AG08396 (cell line): ENCODE results near the gene ALG5.

Source experiments
- DNase-seq: peaks from one replicate; pipeline ENCODE4 v3.0.0; 2012; ENCODE audit warnings: low spot score, mixed read lengths

ALG5 gene

DNA sequence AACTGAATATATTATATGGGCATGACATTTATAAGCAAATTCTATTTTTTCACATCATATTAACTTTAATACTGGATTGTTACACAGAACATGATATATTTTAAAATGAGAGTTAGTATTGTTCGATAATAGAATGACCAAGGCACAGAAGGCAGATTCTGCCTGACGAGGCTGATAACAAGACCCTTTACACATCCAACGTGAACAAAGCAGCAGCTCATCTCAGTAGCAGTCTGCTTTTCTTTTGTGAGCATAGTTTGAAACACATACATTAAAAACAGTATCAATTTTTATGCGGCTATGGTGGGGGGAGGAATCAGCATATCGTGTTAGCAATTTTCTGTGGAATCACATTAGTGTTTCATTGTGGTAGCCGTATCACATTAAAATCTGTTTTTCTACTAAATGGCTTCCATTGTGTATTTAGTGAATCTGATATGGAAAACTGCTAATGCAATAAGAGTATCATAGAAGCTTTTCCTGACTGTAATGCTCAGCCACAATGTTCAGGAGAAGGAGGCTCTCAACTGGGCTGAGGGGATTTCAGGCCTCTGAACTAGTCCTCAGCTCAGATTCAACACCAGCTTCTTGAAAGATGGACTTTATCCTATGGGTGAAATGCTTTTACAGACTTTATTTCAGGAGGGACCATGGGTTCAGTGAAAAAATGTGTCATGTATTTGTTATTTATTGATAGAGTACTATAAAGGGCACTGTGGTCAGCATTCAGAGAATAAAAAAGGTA lies 83.1 kb downstream of the ALG5 start:
- DNase-seq = no peak

DNA sequence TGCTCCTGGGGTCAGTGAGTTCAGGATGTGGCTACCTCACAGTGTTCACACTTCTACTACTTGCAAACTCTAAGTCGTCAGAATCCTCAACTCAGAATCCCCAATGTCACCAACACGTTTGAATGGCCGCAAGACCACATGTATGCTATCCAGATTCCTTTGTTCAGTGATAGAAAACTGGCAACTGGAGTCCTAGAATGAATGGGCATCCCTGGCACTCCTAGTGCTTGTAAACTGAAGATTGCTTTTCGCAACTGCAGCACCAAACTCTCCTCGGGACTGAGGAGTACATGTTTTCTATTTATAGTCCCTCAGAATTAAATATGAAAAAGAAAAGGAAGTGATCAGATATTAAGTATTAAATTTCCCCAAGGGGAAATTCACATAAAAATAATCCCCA lies 84.0 kb downstream of the ALG5 start:
- no peak for DNase-seq

DNA sequence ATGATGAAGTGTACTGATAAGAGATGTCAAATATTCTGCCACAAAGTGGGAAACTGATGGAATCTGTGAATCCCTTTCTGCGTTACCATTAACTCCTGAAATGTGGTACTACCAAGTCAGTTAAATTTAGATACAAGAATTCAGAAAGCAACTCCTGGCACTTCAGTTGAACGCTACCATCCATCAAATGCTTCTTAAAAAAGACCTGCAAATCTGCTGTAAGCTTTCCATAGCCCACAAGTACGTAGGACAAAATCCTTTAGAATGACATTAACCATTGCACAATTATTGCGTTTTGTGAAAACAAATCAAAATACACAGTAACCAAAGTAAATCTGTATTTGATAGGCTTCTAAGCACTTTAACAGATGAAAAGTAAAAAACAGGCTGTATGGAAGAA lies 84.5 kb downstream of the ALG5 start:
- DNase-seq = no peak

DNA sequence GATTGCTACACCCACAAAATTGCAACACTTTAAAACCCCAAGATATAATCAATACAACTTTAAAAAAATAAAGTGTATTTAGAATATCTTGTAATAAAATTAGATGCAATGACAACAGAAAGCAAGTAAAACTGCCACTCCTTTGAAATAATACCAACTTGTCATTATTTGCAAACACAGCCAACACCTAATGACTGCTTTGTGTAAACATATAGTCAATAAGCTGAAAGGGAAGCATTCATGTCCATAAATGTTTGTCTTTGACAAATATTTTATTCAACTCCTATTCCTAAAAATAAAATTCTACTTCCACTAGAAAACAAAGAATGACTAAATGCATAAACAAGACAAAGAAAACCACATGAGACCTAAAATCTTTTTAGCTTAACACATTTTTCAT lies 85.7 kb downstream of the ALG5 start:
- no peak for DNase-seq

DNA sequence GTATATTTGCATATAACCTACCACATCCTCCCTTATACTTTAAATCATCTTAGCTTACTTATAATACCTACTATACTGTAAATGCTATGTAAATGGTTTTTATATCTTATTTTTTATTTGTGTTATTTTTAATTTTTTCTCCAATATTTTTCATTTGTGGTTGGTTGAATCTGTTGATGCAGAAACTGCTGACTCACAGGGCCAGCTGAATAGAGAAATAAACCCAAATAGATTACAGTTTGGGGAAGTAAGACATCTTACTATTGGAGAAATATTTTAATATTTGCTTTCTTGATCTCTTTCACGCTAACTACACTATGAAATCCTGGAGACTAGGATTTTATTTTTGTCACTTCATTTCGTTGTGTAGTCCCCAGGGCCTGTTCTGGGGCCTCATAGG lies 86.2 kb downstream of the ALG5 start:
- DNase-seq = no peak

DNA sequence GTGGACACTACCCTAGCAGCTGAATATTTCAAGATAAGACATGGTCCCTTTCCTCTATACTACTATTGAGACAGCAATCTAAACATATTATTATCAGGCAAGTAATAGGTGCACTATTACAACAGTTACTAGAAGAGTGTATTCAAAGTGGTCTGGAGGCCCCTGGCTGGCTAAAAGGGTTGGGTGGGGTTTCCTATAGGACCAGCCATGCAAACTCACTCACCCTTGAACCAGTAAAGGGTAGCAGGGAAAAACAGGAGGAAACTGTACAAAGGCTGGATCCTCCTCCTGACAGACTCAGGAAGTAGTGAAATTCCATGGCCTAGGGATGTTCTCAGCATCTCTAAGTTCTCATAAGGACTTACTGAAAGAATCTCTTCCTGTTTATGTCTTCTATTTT lies 86.8 kb downstream of the ALG5 start:
- no peak for DNase-seq

DNA sequence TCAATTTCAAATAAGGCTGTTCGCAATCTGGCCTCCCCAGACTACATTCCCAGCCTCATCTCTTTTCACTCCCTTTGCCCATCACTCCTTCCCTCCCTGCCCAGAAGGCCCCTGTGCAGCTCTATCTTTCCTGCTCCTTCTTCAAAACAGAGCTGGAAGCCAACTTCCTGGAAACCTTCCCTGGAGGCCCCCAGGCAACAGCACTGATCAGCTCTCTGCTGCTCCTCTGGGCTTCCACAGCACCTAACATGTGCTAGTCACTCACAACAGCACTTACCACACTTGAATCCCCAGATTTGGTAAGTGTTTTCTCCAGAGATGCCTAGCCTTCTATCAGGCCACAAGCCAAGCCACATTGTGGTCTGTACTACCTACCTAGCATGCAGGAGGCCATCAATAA lies 88.6 kb downstream of the ALG5 start:
- no peak for DNase-seq

DNA sequence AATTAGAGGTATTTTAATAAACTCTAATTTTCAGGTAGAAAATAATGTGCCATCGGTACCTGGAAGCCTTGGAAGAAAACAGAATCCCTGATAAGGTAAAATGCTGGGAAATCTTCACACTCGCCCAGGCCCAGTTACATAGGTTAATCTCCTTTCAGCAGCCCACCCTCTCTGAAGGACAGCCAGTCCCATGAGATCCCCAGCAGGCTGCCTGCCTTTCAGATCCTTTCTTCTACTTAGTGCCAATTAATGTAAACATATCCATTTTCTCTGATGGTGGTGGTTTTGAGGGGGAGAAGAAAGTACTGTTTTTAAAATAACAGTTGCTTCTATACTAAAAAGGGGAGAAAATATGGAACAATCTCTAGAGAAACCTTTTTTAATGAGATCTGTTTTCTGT lies 91.3 kb downstream of the ALG5 start:
- no peak for DNase-seq

DNA sequence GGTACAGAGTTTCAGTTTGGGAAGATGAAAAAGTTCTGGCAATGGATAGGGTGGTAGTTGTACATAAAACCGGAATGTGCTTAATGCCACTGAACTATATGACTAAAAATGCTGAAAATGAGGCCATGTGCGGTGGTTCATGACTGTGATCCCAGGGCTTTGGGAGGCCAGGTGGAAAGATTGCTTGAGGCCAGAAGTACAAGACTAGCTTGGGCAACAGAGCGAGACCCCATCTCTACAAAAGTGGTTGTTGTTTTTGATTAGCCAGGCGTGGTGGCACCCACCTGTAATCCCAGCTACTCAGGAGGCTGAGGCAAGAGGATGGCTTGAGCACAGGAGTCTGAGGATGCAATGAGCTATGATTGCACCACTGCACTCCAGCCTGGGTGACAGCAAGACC lies 91.9 kb downstream of the ALG5 start:
- DNase-seq = no peak

DNA sequence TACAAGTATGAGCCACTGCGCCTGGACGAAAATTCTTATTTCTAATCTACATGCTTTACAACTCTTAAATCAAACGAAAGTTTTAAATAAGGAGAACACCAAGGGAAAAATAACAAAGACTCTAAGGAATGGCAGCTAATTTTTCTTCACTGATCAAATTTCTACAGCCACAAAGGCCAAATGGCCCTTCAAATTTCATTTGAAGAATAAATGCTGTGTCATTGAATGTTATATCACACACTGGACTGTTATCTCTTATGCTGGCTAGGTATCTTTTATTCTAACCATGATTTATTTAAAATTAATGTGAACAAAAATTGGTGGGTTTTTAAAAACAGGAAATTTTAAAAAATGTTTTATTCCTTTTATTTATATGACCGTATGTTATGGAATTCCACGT lies 93.2 kb downstream of the ALG5 start:
- no peak for DNase-seq

DNA sequence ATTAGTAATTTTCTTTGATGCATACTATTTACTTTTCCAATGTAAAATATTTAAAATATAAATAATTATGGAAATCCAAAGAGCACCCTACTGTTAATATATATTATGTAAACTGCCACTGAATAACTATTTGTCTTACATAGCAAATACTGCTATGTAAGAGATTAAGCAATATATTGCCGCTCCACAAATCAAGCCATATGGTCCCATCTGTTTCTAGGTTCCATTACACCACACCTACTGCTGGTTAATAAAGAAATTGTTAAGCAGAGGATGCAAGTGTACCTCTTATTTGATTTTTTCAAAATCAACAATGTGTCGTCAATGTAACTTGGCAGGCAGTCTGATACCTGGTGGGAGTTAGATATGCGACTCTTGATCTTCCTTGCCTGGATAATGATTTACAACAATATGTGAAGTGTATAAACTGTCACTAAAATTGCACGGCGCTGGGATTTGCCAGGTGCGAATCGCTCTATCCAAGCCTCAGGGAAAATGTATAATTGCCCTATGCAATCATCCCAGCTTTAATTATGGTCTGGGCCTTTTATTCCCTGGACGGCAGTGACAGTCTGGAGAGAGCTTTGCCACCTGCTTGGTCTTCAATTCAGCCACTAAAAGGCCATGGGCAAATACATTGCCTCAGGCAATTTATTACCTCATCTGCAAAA lies 95.1 kb downstream of the ALG5 start:
- no peak for DNase-seq
